ENCODE measurements around the gene SMG6.

SMG6 gene

DNA sequence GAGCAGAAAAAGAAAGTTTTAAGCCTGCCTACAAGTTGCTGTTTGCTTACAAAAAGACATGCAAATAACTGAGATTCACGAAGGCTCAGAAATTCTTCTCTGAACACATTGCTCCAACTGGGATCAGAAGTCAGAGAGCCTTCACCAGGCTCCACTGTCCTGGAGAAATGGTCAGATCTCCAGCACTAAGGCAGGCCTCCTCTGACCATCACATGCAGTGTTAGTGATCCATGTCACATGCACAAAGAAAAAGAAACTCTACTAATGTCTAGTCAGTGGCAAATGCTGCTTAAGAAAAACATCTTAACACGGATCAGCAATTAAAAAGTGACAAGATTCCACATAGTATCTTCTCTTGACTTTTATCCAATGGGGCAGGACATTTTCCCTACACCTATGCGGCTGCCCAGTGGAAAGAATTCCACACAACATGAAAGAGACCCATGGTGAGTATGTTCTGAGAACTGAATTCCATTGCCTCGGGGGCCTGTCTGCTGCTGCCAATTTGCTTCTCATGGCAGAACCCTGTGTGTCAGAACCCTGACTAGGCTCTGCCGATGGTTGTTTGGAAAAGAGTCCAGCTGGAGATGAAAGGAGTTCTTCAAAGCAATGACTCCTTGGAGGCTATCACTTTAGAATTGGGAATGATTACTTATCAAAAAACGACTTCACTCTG, 152.1 kb downstream of the SMG6 start:
- Histone ChIP-seq H3K27ac (no peak overlapping the region), H3K27me3 (no peaks in the 10 kb centered on the region), H3K9me3 (no peaks in the 10 kb centered on the region), H3K4me1 (no peaks in the 10 kb centered on the region), H3K36me3 (peaks cover 0 to 51% (median 5%) of the 10 kb centered on the region in 3 donors), H3K4me3 (no peak overlapping the region)
- no peak for TF ChIP-seq CTCF (IDR thresholded peaks at IDR 0.05)
- no peak for DNase-seq
- intact Hi-C loops (cut with DNase I; ENCODE audit: low total_unique reads), result no loop called here

- no peak for TF ChIP-seq CTCF (IDR thresholded peaks at IDR 0.05)
- intact Hi-C loops (cut with DNase I; ENCODE audit: low total_unique reads), result no loop called here
- H3K36me3 ChIP-seq, result peaks cover 0 to 48% (median 5%) of the 10 kb centered on the region in 3 donors
- DNase-seq, result no peak
- H3K27me3 ChIP-seq, result no peaks in the 10 kb centered on the region
- H3K4me3 ChIP-seq, result no peak overlapping the region
- no peaks in the 10 kb centered on the region for H3K4me1 ChIP-seq
- no peak overlapping the region for H3K27ac ChIP-seq
- no peaks in the 10 kb centered on the region for H3K9me3 ChIP-seq
These were observed 152.8 kb downstream of the SMG6 start for GRCh38 chr17:2150806-2151205.

- intact Hi-C loops (cut with DNase I; ENCODE audit: low total_unique reads), result no loop called here
- no peak for TF ChIP-seq CTCF (IDR thresholded peaks at IDR 0.05)
- peaks cover 0 to 39% (median 0%) of the 10 kb centered on the region in 3 donors for H3K36me3 ChIP-seq
These were observed 153.7 kb downstream of the SMG6 start for GRCh38 chr17:2149934-2150333.

GRCh38 chr17:2146132-2146871, 157.3 kb downstream of the SMG6 start:
- no peak for DNase-seq
- no peaks in the 10 kb centered on the region for H3K9me3 ChIP-seq
- no peak overlapping the region for H3K27ac ChIP-seq
- H3K4me3 ChIP-seq, result no peak overlapping the region
- H3K36me3 ChIP-seq, result peaks cover 0 to 20% (median 0%) of the 10 kb centered on the region in 3 donors
- H3K27me3 ChIP-seq, result no peaks in the 10 kb centered on the region
- H3K4me1 ChIP-seq, result no peaks in the 10 kb centered on the region
- no peak for TF ChIP-seq CTCF (IDR thresholded peaks at IDR 0.05)
- intact Hi-C loops (cut with DNase I; ENCODE audit: low total_unique reads), result no loop called here

More at GRCh38 chr17:2149934-2150333, 153.7 kb downstream of the SMG6 start:
- H3K27me3 ChIP-seq, result no peaks in the 10 kb centered on the region
- H3K9me3 ChIP-seq, result no peaks in the 10 kb centered on the region
- no peaks in the 10 kb centered on the region for H3K4me1 ChIP-seq
- no peak for DNase-seq
- no peak overlapping the region for H3K27ac ChIP-seq
- H3K4me3 ChIP-seq, result no peak overlapping the region

- intact Hi-C loops (cut with DNase I; ENCODE audit: low total_unique reads), result no loop called here
These were observed 158.9 kb downstream of the SMG6 start for GRCh38 chr17:2144701-2145100.

More at GRCh38 chr17:2144701-2145100, 158.9 kb downstream of the SMG6 start:
- Histone ChIP-seq H3K4me1 (no peaks in the 10 kb centered on the region), H3K9me3 (no peaks in the 10 kb centered on the region), H3K4me3 (no peak overlapping the region), H3K27me3 (no peaks in the 10 kb centered on the region), H3K27ac (no peak overlapping the region), H3K36me3 (peaks cover 0 to 10% (median 0%) of the 10 kb centered on the region in 3 donors)
- no peak for TF ChIP-seq CTCF (IDR thresholded peaks at IDR 0.05)
- no peak for DNase-seq
